Lung microvascular endothelial cell (primary cell): ENCODE measurements around the gene BCAS4. TPM values are rescaled to one million over a fixed set of nuclear protein-coding genes. Genes with fewer than 3 reads are reported as not detected.

Experiments
- DNase-seq, 2 donors: peaks; one replicate each; pipeline versions ENCODE4 v3.0.0 to v3.0.0-alpha.2; 2010; ENCODE audit warnings: low read depth in 2 of 2
- total RNA-seq: library from RNA; depleted of rRNA; stranded (reverse); fragments of >200 nt; gene quantifications from 2 replicates; pipeline ENCODE4 v1.2.1, GENCODE V29; 2014

BCAS4 gene
- total RNA-seq, 1 donor from 2014 or later = 0.60 TPM

DNA sequence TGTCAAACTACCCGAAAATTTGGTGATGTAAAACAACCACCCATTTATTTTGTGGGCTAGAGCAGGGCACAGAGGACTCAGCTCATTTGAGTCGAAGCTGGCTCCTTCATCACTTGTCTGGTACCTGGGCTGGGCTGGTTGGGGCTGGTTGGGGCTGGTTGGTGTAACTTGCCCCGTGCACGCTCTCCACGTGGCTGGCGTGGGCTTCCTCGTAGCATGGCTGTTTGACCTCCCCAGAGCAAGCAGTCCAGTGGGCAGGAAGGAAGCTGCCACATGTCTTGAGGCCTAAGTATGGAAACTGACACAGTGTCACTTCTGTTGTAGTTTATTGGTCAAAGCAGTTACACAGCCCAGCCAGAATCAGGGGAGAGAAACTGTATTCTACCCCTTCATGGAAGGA is 27.1 kb downstream of the BCAS4 start:
- DNase-seq = no peak

GRCh38 chr20:50823319-50823718 is 28.5 kb downstream of the BCAS4 start:
- no peak for DNase-seq

DNA sequence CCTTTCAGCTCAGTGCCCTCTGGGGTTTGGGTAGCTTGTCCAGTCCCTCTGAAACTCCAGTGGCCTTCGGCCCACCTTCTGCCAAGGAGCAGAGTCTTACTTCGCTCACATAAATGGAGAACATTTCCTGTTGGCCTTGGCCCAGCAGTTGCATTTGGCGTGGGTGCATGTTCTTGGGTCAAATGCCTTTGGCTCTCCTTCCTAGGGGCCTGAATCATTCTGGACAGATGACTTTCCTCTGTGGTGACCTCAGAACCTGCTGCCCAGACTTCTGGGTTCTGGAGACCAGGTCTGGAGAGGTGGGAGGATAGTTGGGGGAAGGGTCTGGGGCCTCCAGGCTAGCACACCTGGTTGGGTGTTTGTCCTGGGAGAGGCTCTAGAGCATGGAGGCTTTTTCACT is 29.3 kb downstream of the BCAS4 start:
- DNase-seq = peak in 1 of 2 donors; percentile 47

DNA sequence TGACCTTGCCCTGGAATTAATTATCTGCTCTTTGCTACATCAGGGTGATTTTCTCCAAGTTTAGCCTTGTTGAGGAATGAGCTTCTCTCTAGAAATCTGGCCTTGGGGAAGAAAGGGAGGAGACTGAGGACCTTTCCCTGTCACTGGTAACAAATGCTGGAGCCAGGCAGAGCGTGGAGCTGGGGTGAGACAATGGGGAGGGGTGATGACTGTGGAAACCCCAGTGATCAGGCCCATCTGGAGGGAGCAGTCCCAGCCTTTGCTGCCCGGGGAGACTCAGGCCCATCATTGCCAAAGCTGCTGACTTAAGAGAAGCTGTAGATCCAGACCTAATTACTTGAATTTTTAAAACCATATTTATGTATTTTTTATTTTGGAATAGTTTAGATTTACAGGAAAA is 31.3 kb downstream of the BCAS4 start:
- no peak for DNase-seq

GRCh38 chr20:50828363-50829136 is 33.7 kb downstream of the BCAS4 start:
- DNase-seq = no peak

DNA sequence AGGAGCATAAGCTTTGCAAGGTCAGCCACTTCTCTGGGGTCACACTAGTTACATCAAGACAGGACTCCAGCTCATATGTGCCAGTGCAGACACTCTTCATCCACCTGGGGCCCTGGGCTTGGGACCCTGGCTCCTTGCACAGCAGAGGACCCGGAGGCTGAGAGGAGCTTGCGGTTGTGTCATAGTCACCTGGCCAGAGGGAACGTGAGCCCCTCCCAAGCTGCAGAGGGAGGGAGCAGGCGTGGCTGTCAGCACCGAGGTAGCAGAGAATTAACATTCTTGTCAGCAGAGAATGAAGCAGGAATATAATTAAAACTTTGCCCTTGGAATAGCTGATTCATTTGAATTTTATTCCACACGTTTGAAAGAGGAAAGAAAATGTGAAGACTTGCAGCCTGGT is 36.8 kb downstream of the BCAS4 start:
- no peak for DNase-seq

- DNase-seq = no peak
Observed at GRCh38 chr20:50834599-50835005, 39.7 kb downstream of the BCAS4 start.

DNA sequence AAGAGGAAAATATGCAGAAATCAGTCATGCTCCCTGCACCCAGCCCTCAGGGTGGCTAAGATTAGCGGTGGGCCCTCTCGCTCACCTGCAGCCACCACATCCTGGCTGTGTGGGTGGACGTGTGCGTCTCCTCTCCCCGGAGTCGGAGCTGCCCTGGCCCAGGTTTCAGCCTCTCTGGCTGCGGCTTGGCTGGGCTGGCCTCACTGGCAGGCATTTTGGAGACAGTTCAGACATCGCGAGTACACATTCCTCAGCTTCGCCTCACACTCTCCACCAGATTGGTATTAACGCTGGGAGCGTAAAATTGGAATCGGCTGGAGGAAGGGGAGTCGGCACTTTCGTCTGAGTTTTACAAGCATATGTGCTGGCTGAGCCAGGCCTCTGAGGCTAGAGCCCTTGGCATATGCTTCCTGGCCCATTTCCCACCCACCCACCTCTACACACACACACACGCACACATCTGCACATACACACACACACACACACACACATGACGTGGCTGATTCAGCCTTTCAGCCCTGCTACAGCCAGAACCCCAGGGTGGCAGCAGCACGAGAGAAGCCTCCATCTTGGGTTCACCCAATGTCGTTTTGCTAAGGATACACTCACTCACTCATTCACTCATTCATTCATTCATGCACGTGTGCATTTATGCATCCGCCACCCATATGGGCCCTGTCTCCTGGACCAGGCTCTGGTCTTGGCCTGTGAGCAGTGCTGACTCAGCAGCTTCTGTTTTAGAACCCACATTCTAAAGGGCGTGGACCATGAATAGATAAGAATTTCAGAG is 42.9 kb downstream of the BCAS4 start:
- no peak for DNase-seq

DNA sequence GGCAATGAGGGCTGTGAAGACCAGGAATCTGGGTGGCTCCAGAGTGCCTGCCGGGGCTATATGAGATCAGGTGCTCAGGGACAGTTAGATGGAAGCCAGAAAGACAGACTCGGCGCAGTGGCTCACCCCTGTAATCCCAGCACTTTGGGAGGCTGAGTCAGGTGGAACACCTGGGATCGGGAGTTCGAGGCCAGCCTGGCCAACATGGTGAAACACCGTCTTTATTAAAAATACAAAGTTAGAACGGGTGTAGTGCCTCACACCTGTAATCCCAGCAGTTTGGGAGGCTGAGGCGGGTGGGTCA is 43.4 kb downstream of the BCAS4 start:
- DNase-seq = no peak

DNA sequence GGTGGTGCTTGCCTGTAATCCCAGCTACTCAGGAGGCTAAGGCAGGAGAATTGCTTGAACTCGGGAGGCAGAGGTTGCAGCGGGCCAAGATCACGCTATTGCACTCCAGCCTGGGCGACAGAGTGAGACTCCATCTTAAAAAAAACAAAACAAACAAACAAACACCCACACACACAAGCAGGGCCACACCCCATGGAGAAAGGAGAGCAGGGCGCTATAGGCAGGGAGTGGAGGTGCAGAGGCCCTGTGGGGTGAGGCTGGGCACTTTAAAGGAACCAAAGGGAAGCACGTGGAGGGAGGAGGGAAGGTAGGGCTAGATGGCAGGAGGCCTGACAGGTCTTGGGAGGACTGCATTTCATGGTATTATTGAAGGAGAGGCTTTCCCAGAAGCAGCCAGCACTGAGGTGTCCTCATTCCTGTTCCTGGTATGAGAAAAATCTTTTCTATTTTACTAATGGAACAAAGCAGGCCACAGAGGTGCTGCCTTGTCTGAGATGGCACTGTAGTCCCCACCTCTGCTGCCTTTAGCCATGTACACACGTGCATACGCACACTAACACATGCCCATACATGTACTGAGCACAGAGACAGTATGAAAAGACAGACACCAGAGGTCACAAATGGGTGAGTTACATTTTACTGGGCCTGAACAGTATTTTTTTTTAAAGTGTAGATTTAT is 44.0 kb downstream of the BCAS4 start:
- DNase-seq = no peak

GRCh38 chr20:50842821-50843220 is 48.0 kb downstream of the BCAS4 start:
- no peak for DNase-seq

DNA sequence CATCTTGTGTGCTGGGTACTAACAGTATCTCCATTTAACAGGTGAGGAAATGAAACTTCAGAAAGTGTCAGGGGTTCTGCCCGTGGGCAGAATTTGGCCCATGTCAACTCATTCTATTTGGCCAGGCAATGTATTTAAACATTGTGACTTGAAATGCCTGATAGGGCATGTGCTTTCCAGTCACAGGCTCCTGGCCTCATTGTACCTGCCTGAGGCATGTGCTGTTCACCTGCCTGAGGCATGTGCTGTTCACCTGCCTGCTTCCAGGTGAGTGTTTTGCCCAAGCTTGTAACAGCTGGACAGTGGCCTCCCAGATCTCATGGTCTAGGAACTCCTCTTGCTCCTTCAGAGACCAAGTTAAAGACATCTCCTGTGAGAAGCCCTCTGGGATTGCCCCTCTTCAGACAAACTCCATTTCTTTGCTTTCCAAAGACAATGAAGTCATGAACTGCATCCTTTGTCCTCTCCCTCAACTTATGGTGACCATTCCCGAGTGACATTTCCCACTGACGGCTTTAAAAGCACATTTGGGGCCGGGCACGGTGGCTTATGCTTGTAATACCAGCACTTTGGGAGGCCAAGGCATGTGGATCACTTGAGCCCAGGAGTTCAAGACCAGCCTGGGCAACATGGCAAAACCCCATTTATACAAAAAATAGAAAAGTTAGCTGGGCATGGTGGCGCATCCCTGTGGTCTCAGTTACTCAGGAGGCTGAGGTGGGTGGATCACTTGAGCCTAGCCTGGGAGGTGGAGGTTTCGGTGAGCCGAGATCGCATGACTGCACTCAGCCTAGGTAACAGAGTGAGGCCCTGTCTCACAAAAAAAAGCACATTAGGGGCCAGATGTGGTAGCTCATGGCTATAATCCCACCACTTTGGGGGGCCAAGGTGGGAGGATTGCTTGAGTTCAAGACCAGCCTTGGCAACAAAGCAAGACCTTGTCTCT is 48.7 kb downstream of the BCAS4 start:
- no peak for DNase-seq

- peak; percentile 74 to 90 for DNase-seq
Observed at GRCh38 chr20:50844430-50845100, 49.7 kb downstream of the BCAS4 start.

GRCh38 chr20:50845566-50846215 is 50.8 kb downstream of the BCAS4 start:
- DNase-seq = no peak

DNA sequence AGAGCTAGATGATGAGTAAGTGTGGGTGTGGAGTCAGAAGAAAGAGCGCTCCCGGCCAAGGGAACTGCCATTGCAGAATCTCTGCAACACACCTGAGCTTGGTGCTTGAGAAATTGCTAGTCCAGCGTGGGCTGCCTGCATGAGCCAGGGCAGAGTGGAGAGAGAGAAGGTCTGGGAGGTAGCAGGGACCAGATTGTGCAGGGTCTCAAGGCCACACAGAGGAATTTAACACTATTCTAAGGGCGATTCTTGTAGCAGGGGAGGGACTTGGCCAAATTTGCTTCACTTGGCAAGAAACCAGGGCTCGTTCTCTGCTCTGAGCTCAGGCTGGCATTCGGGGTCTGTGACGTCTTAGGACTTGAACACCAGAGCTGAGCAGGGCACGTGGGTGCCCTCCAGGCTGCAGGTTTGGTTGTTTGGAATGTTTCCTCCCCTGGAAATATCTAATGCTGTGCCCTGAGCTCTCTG is 53.5 kb downstream of the BCAS4 start:
- DNase-seq = no peak

GRCh38 chr20:50848846-50849673 is 54.2 kb downstream of the BCAS4 start:
- no peak for DNase-seq

DNA sequence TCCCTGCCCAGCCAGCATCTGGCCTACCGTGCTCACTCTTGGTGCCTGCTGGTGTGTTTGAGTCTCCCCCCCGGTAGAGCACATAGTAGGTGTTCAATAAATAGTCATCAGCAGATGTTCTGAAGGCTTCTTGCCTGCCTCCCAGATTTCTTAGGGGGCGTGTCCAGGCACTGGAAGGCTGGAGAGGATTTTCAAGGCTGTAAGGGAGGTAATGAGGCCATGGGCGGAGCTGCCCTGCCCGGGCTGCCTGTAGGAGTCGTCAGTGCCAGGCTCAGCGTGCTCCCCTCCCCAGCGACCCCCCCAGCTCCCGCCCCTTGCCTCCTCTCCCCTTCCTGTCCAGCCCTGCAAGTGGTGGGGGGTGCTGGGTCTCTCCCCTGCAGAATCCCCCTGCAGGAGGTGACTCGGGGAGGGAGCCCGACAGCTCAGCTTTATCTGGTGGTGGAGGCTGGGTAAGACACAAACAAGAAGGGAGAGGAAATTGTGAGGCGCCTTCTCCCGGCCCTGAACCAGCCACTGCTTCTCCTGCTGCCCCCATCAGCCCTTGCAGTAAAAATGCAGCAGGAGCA is 55.9 kb downstream of the BCAS4 start:
- no peak for DNase-seq

DNA sequence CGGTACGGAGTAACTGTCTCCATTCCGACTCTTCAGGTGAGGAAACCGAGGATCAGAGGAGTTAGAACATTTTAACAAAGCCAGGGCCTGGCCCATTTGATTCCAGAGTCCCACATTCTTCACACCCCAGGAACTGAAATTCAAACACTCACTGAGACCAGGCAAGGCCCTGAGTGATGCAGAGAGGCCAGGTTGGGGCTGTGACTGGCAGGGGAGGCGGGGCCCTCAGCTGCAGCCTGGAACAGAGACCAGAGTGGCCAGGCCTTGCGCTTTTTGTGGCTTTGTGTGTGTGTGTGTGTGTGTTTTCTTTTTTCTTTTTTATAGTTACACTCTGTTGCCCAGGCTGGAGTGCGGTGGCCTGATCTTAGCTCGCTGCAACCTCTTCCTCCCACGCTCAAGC is 57.2 kb downstream of the BCAS4 start:
- no peak for DNase-seq
